Activated CD4-positive, alpha-beta T cell treated with anti-CD3 and anti-CD28 coated beads, Interleukin-2, amount 50 U/mL, for 24 hours (primary cell): ENCODE results near the gene LNX2.

ENCODE experiments used
- DNase-seq, 2 donors: peaks; one replicate each; pipeline ENCODE4 v3.0.0-alpha.2; 2020; ENCODE audit warnings: low read depth in 1 of 2, low spot score in 1 of 2

Gene LNX2

DNA sequence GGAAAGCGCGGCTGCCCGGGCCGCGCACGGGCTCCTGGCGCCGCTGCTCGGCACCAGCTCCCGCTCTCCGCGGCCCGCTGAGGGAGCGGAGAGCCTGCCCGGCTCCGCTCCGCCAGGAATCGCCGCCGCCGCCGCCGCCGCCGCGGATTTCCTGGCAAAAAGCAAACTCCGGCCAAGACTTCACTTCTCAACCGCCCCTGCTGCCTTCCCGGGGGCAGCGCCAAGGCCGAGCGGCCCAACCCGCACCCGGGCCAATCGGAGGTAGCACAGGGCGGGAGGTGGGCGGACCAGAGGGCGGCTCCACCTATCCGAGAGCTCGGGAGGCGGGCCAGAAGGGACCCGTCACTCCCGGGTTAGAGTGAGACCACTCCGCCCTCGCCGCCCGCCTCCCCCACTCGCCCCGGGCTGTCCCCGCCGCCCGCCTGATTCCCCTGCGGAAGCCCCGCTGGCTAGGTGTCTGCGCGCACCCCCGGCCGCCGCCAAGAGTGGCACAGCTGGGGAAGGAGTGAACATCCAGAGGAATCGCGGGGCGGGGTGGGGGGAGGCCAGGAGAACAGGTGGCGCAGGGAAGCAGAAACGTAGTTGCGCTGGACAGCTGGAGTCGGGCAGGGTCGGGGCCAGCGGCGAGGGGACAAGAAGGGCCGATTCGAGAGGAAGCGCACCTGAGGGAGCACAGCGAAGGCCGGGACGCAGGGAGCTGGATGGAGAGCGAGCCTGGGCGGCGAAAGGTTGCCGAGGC, at the start of gene LNX2:
Gene LNX2 (minus strand): TSS at position 153 of the 739 bp plus-strand sequence. CDS start 38,826 bp downstream, outside the sequence.
- peak; percentile 93 to 94 for DNase-seq

DNA sequence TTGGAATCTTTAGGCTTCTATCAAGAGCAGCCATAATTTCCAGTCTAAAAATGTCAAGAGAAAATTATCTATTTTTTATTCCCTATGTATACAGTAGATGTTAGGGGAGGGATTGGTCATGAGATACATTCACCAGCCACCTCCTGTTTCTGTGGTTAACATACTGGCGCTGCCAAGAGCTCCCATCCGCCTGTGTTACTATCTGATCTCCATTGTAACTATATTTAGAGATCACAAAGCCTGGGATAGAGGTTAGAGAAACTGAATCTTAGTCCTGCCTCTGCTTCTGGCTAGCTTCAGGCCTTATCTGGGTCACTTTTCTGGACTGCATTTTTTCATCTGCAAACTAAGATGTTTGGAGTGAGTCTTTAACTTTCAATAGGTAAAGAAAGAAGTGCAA, 47.6 kb upstream of the LNX2 start:
- no peak for DNase-seq

DNA sequence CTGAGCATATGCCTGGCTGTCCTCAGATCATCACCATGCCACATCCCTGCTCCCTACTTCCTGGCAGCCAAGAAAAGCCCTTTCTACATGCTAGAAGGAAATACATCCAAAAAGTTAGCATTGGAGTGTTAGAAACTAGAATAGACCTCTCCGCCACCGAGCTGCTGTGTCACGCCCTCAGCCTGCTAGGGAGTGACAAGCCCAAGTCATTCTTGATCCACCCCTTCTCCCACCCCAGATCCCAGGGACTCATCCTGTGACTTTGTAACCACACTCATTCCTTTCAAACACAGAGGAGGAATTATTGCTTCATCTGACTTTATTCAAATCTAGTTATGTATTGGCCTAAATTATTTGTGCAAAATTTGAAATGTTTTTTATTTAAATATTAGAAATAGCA, 46.6 kb upstream of the LNX2 start:
- no peak for DNase-seq

DNA sequence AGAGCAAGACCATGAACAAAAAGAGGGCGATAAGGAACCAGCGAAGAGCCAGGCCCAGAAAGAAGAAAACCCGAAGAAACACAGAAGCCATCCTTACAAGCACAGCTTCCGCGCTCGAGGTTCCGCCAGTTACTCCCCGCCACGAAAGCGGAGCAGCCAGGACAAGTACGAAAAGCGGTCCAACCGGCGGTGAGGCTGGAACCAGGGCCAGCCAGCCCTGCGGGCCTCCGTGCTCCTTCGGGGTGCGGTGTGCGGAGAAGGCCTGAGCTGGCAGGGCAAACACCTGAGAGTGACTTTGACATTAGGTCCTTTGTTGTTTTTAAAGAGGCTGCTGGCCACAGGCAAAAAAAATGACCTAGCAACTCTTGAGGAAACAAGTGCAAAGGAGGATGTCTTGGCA, 45.4 kb upstream of the LNX2 start:
- no peak for DNase-seq

DNA sequence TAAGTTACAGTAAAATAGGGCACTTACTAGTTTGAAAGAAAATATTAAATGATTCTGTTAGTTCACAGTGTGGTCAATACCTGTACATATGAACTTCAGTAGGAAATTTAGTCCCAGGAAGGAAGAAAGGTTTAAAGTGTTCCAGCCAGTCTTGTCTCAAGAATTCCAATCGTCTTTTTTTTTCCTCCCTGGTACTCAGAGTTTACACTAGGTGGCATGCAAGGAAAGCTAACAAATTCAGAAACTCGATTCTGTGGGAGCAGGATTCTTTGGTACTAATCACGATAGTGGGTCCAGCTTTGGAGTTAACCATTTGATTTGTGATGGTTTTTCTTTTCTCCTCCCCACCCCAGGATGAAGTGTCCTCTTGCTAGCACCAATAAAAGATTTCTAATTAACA, 45.0 kb upstream of the LNX2 start:
- DNase-seq = no peak

DNA sequence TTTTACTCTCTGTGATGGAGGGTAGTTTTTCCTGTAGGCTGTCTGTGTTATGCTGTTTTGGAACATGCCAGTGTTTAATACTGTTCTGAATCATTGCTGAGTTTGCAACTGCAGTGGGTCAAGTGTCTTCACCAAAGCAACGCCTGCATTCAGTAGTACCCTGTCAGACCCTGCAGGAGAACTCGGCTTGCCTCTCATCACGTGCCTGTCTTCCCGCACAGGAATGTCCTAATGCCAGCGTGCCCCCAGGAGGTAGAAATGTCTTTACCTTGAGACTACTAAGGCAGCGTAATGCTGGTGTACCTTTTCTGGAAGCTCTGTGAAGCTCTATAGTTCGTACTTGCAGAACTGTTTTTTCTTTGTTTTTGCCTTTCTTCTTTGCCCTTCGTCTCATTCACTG, 43.6 kb upstream of the LNX2 start:
- DNase-seq = no peak

DNA sequence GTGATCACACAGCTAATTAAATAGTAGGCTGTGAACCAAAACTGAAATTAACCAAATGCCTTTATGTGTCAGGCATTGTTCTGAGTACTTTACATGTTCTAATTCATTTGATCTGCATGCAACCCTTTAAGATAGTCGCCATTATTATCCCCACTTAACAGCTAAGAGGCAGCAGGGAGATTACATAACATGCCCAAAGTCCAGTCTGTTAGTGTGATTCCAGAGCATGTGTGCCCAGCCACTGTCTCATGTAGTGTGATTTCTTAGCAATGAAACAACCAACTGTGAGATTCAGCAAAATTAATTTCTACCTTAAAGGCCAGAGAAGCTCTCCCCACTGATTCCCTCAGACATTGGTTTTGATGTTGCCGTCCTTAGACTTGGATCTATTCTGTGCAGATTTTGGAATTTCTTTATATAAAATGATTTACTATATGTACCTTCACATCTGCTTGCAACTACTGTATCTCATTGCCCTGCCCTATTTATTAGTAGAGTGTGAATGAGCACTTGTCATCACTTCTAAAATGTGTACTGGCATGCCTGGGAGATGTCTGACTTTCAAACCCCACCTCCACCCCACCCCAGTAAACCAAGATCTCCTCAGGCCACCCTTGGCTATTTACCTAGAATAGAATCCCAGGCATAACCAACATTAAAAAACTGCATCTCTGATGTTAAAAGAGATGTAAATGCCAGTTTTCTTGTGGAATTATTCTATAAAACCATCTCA, 42.6 kb upstream of the LNX2 start:
- DNase-seq = no peak

DNA sequence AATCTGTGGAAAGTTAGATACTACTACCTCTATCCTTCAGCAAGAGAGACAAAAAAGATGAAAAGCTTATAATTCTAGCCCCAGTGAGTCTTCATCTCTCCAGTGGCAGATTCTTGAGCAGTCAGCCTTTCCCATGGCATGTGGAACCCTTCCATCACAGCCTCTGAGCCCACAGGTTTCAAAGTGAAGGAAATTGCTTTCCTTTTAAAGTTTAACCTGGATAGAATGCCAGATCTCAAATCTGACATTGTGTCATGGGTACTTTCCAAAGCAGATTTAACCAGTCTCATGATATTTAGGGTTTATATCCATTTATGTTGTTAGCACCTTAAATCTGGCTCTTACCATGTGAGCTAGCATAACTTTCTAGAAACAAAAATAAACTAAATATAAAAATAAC, 40.7 kb upstream of the LNX2 start:
- no peak for DNase-seq

DNA sequence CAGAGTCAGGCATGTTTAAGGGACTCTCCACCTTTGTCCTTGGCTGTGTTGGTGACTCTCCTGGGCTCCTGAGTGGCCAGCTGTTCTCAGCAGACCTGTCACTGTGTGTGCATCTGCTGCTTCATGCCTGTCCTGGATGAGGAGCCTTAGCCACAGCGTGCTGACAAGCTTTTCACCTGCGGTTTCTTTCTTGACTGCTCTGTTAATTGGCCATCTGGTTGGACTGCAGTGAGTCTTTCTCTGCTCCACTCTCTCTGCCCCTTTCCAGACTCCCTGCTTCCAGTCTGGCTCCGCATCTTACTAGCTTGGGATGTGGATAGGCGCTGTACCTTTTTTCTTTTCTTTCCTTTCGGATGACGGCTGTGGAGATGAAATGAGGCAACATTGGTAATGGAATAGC, 40.2 kb upstream of the LNX2 start:
- DNase-seq = no peak

DNA sequence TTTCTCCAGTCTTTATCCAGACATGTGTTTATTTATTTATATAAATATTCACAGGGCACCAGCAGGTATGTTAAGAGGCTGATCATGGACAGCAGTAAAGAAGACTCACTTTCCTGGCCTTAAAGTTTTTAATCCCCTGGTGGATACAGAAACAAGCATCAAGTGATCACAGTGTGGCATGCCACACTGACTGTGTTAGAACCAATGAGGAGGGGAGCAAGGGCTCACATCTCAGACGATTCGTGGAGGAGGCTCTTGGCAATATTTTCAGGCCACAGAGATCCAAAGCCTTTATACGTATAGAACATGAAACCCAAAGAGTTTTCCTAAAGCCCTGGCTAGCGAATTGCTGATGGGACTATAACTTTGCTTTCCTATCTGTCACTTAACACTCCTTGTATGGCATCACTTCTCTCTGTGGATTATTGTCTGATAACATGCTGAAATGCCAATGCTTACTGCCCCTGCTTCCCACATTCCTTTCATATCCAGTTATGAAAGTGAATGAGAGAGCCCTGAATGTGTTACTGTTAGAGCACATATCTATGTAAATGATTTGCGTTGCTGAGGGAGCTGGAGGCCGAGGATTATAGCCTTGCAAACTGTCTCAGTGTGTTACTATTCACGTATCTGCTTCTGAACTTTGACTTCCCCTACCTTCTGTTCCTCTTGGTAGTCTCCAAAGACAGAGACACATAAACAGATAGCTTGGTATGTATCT, 39.0 kb upstream of the LNX2 start:
- DNase-seq = no peak

DNA sequence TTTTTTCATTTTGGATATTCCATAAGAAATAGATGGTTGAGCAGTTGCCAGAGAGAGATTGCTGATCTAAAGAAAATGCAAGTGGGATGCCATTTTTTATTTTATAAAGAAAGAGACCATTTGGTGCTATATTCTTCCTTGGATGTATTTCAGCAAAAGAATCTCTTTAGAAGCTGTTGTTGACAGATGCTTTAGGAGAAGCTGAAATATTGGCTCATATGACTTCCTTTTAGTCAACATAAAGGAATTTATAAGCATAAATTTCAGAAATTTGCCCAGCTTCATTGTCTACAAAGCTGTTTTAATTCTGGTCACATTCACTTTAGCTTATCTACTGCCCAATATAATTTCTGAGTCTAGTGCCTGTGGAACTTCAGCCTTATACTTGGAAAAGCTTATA, 38.2 kb upstream of the LNX2 start:
- no peak for DNase-seq

DNA sequence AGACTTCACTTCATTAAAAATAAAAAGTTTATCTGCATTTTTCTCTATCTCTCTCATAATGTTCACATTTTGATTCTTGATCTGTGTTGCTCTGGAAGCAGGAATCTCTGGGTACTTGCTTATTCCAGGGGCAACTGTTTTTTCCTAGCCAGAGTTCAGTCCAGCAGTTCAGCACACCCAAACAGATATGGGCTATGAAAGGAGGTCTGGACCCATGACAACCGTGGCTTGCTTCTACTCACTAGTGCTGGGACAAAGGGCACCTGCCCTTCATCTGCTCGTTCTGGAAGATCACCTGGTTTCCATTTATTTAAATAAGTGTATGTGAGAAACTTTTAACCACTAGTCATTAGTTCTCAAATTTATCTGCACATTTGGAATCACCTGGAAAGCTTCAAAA, 37.4 kb upstream of the LNX2 start:
- no peak for DNase-seq

DNA sequence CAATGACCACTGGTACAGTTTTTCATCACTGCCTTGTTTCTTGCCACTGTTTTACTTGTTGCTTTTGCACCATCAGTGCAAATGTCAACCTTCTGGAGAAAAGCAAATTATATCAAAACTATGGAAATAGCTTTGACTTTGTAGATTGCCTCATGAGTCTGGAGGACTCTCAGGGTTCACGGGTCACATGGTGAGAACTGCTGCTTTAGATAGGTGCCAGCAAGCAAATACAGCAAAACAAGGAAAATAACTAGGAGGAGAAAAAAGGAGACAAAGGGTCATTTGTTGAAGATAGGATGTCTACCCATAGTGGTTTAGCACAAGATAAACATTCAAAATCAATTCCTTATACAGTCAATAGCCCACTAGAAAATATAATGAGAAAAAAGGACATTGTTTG, 34.5 kb upstream of the LNX2 start:
- DNase-seq = no peak

DNA sequence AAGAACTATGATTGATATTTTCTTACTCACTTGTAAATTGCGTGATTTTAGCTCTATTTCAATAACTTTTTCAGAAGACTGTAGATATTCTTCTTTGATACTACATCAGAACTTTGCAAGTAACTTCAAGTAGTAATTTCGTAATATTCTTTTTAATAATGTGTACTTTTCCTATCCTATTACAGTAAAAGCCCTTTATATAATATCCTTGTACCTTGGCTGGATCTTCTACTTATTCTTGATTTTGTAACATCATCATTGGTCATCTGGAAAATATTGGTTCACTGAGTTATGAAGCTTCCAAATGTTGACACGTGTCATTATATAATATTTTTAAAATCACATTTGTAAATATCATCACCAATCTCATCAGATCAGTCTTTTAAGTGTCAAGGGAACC, 33.7 kb upstream of the LNX2 start:
- DNase-seq = no peak

DNA sequence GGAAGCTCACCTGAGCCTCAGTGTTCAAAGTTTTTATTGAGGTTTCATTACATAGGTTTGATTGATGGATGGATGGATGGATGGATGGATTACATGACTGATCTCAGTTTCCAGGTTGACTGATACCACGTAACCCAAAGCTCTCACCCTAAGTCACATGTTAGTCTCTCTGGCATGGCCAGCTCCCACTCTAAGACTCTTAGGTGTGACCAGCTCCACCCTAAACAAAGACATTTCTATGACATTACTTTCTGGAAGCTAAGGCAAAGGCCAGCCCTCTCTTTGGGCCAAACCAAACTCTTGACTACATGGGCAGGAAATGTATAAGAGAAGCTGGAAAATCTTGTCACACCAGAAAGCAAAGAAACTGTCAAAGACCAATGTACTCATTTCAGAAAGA, 30.0 kb upstream of the LNX2 start:
- DNase-seq = no peak

DNA sequence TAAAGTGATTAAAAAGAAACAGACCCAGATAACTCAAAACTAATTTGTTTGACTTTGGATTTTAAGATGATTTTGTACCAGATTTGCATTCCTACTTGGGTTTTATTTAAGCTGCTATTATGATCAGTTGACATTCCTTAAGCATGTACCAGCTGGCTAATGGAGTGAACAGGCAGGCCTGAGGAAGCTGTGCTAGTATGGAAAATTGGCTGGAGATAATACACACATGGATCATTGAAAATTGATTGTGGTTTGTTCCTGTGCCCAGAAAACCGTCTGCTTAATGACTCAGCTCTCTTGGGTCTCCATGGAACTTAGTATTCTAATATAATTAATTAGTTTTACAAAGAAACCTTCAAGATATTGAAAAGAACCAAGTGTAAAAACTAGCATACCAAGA, 24.0 kb upstream of the LNX2 start:
- DNase-seq = no peak

DNA sequence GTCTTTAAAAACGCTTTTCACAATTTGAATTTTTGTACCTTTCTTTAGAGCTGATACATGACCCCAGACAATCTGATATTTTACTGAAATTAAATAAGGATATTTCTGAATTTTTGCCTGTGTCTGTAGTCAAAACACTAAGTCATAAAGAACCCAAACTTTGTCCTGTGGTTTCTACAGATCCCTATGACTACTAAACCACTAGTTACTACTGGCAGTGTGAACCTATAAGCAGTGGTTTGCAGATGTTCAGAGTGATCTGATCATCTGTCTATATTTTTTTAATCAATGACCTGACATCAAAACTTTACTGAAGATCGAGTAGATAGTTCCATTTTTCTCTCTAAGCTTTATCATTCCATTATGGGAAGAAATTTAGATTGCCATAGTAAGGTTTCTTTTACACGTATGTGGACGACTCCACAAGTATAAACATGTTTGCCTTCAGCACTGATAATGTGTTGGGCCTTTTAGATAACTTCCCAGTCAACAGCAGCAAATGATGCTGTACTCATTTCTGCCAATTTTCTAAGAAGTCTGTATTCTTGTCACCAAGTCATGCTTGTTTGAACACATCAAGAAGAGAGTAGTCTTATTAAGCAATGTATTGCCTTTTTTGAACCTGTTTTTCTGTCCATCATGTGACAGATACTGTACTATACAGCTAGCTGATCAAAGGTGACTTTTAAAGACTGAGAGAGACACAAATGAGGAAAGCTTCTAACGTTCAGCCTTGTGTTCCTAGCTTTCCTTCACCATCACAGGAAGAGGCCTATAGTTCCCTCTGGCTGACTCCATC, 23.2 kb upstream of the LNX2 start:
- DNase-seq = no peak

DNA sequence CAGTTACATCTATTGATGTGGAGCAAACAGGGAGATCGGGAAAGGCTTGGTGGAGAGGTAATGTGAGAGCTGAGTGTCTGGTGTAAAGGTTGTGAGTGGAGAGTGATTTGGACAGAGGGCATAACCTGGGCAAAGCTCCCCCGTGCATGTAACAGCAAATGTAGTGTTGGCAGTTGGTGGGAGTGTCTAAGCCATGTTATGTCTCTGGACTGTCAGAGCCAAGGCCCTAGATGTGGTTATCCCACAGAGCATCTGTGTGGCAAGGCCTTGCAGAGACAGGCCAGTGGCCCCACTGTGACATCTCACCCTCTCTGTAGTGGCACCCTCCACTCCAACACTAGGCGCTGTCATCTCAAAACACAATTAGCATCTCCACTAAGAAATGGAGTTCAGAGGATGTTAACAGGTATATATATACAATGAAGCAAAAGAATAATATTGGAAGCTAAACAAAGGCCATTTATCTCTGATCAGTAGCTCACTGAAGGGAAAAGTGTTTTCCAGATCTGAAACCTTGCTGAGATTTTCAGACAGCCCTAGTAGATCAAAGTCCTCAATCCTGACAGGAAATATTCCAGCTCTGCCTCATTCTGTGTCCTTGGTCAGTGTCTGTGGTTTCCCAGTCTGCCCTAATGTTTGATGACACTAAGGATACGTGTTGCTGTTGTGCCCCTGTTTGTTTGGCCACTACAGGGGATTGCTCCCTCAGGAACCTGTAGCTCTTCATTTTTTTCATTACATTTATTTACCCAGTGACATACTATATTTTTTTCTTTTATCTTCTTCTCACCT, 21.6 kb upstream of the LNX2 start:
- DNase-seq = no peak

DNA sequence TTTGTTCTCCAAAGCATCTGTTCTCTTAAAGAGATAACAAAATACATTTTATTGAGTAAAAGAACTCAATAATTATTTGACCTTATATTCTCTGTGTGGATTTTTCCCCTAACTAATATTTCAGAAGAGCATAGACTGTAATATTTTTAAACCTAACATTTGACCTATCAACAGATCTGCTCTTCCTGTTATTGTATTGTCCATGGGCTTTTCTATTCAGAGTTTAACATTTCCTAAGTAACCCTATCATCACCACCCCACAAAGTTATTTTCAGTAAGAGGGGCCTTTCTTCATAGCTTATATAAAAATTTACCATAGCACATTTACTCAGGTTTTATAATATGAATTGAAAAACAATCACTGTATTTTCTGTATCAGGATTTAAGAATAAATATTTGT, 18.9 kb upstream of the LNX2 start:
- no peak for DNase-seq

DNA sequence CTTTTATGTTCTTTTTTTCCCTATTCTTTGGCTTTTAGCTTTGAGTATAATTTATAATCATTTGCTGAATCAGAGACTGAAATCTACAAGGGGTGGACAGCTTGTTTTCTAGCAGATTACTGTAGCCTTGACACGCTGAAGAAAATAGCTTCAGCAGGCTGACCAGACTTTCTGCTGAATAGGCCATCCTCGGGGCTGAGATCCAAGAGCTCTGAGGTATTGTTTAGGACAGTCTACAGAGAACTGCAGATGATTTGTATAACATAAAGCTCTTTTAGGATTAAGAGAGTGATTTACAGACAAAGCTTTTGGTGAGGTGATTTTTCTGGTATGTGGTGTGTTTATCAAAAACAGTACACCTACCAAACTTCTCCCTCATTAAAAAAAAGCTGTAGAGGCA, 18.2 kb upstream of the LNX2 start:
- no peak for DNase-seq

DNA sequence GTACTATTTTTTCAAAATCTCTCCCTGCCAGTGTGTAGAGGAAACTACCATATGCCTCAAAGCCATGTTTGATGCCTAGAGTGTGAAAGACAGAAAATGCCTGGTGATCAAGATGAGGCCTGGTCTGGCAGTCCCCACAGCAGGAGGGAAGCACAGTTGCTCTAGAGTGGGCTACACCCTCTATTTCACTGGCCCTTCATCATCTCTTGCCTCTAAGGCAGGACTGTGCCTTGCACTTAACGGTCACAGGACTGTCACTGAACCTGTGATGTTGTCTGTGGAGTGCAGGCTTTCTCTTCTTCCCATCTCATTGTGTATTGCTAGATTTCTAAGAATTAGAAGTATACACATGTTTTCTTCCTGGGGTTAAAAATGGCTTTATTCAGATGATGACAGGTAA, 17.7 kb upstream of the LNX2 start:
- no peak for DNase-seq
